ENCODE results near the gene CCDC33.

The CCDC33 gene

DNA sequence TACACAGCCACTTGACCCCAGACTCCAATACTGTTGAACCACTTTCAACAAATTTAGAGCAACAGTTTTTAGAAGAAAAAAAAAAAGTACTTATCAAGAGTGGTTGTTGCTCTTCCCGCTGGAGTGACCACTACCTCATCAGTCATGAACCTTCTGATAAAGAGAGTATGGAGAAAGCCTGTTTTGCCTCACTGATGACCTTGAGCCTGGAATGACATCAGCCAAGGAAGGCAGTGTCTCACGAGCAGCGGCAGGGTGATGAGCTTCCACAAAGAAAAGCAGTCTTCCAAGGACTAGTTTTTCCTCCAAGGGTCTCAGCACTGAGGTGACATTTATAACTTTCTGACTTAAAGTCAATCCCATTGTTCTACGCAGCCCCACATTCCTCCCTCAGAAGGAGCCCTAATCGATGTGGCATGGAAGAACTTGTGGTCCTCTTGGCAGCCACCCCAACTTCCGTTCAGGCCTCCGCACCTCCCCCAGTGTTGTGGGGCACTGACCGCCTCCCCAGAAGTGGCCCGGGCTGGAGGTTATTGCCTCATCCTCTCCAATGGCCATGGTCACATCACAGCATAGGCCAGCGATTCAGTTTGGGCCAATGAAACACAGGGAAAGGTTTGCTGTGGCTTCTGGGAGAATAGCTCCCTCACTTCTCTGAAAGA, 133.1 kb downstream of the CCDC33 start:
- no peak for DNase-seq

- no peak for DNase-seq
Measured at GRCh38 chr15:74369756-74370155, 133.6 kb downstream of the CCDC33 start.

DNA sequence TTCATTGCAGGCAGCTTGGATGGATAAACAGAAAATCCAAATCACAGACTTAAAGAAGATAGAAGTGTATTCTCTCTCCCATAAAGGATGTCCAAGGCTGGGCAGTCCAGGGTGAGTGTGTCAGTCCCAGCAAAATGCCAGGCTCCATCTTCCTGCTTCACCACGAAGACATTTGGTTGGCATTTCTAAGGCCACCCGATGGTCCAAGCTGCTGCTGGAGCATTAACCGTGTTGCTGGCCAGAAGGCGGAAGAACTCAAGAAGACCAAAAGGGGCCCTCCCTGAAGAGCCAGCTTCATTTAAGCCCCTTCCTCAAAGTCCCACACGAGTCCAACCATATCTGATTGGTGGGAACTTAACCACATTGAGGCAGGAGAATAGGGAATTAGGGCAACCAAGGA, 134.3 kb downstream of the CCDC33 start:
- no peak for DNase-seq

- DNase-seq, result peak; percentile 59
Measured at GRCh38 chr15:74373056-74373650, 137.0 kb downstream of the CCDC33 start.

DNA sequence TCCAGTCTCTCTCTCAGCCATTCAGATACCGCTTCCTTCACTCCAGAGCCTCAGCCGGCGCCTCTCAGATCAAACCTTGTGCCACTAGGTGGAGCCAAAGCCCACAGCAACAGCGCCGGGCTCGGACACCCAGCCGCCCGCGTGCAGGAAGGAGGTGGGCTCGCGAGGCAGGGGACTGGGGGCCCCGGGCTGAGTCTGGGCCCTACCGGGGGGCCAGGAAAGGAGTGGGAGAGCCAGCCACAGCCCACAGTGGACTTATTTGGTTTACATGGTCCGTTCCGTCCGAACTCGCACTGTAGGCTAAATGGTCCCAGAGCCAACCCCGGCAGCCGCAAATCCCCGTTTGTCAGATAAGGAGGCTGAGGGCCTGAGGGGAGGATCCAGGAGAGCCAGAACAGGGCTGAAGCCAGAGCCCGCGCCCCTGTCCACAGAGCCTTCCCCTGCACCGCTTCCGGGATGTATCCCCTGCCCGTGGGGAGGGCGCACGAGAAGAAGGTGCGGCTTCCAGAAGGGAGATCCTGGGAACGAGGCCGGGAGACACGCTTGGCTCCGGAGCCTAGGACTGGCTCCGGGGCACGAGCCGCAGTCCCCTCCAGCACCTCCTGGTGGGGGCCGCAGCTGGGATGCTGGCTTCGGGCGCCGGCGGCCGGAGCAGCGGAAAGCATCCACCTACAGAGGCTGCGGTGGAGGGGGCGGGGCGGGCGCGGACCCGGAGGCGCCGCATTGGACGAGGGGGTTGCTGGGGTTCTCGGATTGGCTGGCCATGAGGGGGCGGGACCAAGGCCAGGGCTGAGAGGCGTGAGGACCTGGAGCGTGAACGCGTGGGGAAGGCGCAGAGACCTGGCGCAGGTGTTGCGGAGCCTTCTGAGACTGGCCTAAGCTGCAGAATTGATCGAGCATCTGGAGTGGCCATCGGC, 137.9 kb downstream of the CCDC33 start:
- DNase-seq, result peak; percentile 98

- no peak for DNase-seq
Measured at GRCh38 chr15:74374648-74375302, 138.6 kb downstream of the CCDC33 start.

GRCh38 chr15:74375303-74375693, 139.2 kb downstream of the CCDC33 start:
- peak; percentile 93 for DNase-seq

- DNase-seq, result peak; percentile 59
Measured at GRCh38 chr15:74376226-74376625, 140.1 kb downstream of the CCDC33 start.

DNA sequence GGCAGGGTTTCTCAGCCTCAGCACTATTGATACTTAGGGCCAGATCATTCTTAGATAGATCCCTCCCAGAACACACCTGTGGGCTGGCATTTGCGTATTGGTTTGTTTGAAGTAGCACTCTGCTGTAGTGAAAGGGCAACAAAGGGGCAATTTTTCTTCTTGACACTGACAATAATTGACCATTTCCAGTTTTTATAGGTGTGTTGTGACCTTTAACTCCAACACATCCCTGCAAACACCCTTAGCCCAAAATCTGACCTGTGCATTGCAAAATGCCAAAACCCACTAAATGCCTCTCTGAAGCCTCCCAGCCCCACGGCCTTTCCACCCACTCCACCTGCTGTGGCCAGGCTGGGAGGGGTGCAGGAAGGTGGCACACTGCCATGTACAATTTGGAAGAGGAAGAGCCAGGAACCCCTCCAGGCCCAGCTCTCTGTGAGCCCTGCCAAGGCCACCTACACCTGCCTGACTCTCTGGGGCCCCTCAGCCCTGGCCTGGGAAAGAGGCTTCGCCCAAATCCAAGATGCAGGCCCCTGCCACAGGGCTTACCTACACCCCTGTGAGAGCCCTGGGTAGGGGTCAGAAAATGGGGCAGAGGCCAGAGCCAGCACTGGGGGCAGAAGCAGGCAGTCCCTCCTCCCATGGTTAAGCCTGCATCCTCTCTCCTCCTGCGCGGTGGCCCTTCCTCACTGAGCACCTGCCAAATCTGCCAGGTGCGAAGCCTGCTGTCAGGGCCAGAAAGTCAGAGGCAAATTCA, 140.9 kb downstream of the CCDC33 start:
- peak; percentile 60 for DNase-seq

GRCh38 chr15:74377831-74378766, 142.0 kb downstream of the CCDC33 start:
- peak; percentile 44 for DNase-seq

DNA sequence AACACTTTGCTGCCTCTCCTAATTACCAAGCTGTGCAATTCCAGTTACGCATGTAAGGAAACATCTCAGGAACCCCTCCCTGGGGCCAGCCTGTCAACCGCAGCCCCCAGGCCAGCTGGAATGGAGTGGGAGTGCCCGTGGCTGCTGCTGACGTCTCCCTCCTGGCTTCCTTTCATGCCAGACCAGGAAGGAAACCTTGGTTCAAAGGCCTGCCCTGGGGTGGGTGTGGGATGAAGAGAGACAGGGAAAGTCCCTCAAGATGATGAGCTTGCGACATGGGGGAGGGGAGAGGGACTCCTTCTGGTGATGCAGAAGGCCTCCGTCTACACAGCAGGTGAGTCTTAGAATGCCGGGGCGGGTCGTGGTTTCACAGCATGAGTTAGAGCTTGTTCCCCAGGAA, 142.7 kb downstream of the CCDC33 start:
- DNase-seq, result peak; percentile 86

DNA sequence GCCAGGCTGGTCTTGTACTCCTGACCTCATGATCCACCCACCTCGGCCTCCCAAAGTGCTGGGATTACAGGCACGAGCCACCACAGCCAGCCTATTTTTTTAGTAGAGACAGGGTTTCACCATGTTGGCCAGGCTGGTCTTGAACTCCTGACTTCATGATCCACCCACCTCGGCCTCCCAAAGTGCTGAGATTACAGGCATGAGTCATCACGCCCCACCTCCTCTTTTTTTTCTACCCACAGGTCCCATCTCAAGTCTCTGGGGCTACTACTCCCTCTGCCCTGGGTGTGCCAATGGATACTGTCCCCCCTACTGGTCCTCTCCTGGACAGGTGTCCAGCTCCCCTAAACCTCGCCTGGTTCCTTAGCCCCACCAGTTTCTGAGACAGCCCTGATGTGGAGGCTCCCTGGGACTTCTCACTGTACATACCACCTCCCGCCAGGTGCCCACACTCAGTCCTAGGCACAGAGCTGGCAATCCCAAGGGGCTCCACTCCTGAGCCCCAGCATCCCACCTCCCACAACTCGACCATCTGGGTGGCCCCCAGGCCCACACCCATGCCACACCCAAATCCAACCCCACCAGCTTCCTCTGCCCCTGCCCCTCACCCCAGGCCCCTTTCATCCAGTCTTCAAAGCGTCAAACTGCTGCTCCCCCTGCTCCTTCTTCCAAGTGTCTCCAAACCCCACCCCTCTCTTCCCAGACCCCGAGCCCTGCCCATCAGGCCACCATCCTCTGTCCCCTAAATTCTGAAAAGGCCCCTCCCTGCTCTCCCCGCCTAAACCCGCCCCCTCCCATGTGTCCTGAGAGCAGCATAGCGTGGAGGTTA, 144.4 kb downstream of the CCDC33 start:
- DNase-seq, result no peak

DNA sequence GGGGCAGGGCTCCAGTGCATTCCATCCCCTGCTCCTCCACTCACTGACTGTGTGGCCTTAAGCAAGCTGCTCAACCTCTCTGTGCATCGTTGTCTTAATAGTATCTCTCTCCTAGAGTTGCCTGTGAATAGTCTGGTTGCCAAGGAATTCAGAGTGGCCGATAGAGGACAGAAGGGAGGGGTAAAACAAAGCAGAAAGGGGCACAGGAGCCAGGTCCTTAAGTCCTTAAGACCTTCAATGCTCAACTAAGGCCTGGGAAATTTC, 145.0 kb downstream of the CCDC33 start:
- DNase-seq, result no peak

DNA sequence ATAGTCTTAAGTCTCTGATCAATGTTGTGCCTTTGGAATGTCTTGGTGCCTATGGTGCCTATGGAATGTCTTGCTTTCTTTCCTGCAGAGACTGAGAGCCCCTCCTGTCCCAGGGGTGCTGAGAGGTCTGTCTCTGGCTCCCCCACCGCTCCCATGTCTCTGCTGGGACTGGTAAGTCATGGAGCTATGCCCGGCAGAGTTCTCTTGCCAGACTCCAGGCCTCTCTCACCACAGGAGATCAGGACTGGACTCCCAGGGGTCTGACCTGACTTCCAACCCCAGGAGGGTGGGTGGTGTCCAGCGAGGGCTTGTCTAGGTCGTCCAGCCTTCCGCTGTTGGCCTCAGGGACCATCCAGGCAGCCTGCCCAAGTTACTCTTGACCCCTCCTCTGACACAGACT, 145.4 kb downstream of the CCDC33 start:
- DNase-seq, result no peak

DNA sequence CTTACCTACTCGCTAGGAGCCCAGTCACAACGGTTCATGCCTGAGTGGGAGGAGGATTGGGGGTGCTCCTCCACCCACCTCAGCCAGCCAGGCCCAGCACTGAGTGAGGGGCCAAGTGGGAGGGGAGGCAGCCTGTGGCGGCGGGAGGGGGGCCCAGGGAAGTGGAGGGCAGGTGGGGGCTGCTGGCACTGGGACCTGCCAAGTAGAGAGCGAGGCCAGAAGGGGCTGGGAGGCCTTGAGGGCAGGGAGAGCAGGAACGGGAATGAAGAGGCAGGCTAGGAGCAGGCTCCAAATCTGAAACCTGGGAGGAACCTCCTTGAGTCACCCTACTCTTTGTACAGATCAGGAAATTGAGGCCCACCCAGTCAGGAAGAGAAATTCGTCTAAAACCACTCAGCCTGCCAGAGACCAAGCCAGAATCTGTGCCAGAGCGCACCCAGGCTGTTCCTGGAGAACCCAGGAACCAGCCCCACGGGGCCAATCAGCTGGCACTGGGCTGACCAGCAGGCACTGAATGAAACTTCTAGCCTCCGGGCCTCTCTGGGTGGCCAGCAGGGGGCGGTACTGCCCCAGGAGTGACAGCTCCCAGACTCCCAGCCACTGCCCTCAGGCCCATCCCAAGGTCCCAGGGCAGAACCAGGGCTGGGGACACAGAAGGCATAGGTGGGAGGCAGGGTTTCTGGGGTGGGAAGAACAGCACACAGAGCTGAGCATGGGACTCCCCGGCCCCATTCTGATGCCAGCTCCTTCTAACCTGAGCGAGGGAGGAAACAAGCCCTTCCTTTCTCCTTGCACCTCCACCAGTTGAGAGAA, 146.1 kb downstream of the CCDC33 start:
- peak; percentile 92 for DNase-seq

GRCh38 chr15:74383286-74383685, 147.2 kb downstream of the CCDC33 start:
- DNase-seq, result no peak

- peak; percentile 86 for DNase-seq
Measured at GRCh38 chr15:74383695-74384565, 147.8 kb downstream of the CCDC33 start.

DNA sequence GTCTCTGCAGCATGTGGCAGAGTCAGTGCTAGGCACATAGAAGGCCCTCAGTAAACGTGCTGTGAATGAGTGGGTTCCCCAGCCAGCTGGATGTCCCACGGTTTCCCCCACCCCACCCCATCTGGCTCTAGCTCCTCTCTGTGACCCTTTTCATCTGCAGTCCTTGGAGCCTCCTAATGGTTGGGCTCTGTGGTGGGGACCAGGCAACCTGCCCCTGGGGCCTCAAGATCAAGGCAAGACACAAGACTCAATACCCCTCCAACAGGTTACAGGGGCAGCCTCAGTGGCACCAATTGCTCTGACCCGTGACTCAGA, 148.4 kb downstream of the CCDC33 start:
- no peak for DNase-seq

Data from activated effector memory CD4-positive, alpha-beta T cell treated with anti-CD3 and anti-CD28 coated beads, Interleukin-2, amount 50 U/mL, for 16 hours (primary cell).